MM.1S (cell line): ENCODE measurements around the gene EFNB1.

Source experiments
- DNase-seq: peaks from one replicate; pipeline ENCODE4 v3.0.0-alpha.2; 2015
- H2AFZ ChIP-seq: fragments of 300-600 bp; sonication (generic); 2 replicates; pipeline ENCODE4 v1.6.0; 2016; ENCODE audit warnings: antibody characterized with exemption, low read length
- H3F3A ChIP-seq: fragments of 300-600 bp; sonication (generic); 2 replicates; pipeline ENCODE4 v1.6.1; 2016; ENCODE audit warnings: mild to moderate bottlenecking, antibody characterized with exemption, low read length, moderate library complexity, mixed read lengths; ENCODE audit not compliant: insufficient read depth
- H3K27ac ChIP-seq: fragments of 300-600 bp; sonication (generic); 2 replicates; pipeline ENCODE4 v1.5.1; 2016; ENCODE audit warnings: mild to moderate bottlenecking, low read length
- H3K27me3 ChIP-seq: fragments of 300-600 bp; sonication (generic); replicated peaks from 2 replicates; pipeline ENCODE4 v1.6.0; 2016; ENCODE audit warnings: low read length; ENCODE audit not compliant: insufficient read depth
- H3K36me3 ChIP-seq: fragments of 300-600 bp; sonication (generic); replicated peaks from 2 replicates; pipeline ENCODE4 v1.6.1; 2016; ENCODE audit warnings: mild to moderate bottlenecking, low read length, mixed read lengths; ENCODE audit not compliant: insufficient read depth
- H3K4me1 ChIP-seq: fragments of 300-600 bp; sonication (generic); 2 replicates; pipeline ENCODE4 v1.6.1; 2016; ENCODE audit warnings: low read length, mixed read lengths
- H3K4me2 ChIP-seq: fragments of 300-600 bp; sonication (generic); 2 replicates; pipeline ENCODE4 v1.6.0; 2016; ENCODE audit warnings: low read depth, low read length
- H3K4me3 ChIP-seq: fragments of 300-600 bp; sonication (generic); 2 replicates; pipeline ENCODE4 v1.5.1; 2016; ENCODE audit warnings: low read length, mixed read lengths
- H3K79me2 ChIP-seq: fragments of 300-600 bp; sonication (generic); 2 replicates; pipeline ENCODE4 v1.6.1; 2016; ENCODE audit warnings: mixed run types, low read length, mixed read lengths
- H3K9ac ChIP-seq: fragments of 300-600 bp; sonication (generic); 2 replicates; pipeline ENCODE4 v1.6.1; 2016; ENCODE audit warnings: low read length, mixed read lengths
- H3K9me2 ChIP-seq: fragments of 300-600 bp; sonication (generic); replicated peaks from 2 replicates; pipeline ENCODE4 v1.6.1; 2016; ENCODE audit warnings: mild to moderate bottlenecking, low read length, mixed read lengths; ENCODE audit not compliant: insufficient read depth
- H3K9me3 ChIP-seq: fragments of 300-600 bp; sonication (generic); replicated peaks from 2 replicates; pipeline ENCODE4 v1.6.1; 2016; ENCODE audit warnings: mild to moderate bottlenecking, low read length, mixed read lengths; ENCODE audit not compliant: insufficient read depth
- H4K20me1 ChIP-seq: fragments of 300-600 bp; sonication (generic); 2 replicates; pipeline ENCODE4 v1.6.1; 2016; ENCODE audit warnings: mild to moderate bottlenecking, low read length, moderate library complexity, mixed read lengths; ENCODE audit not compliant: insufficient read depth
- CTCF ChIP-seq: fragments of 300-600 bp; sonication (generic); IDR thresholded peaks from 2 replicates; pipeline ENCODE4 v1.5.1; 2016; ENCODE audit warnings: antibody characterized with exemption, low read length, mixed read lengths
- EZH2 ChIP-seq: fragments of 300-600 bp; sonication (generic); optimal IDR thresholded peaks from 2 replicates; pipeline ENCODE3; 2017; ENCODE audit warnings: low read depth, mild to moderate bottlenecking, antibody characterized with exemption, low read length, mixed read lengths
- EZH2phosphoT487 ChIP-seq: fragments of 300-600 bp; sonication (generic); IDR thresholded peaks from 2 replicates; pipeline ENCODE4 v1.6.1; 2018; ENCODE audit warnings: antibody characterized with exemption, low read length

EFNB1 gene

GRCh38 chrX:68808686-68809357 lies 20.0 kb upstream of the EFNB1 start:
- TF ChIP-seq EZH2 (no peak), EZH2phosphoT487 (no peak), CTCF (no peak)
- Histone ChIP-seq H3K79me2 (no peaks in the 10 kb centered on the region), H3K4me2 (no peak overlapping the region), H2AFZ (no peak overlapping the region), H3K9ac (no peak overlapping the region), H3F3A (no peaks in the 10 kb centered on the region), H3K36me3 (no peaks in the 10 kb centered on the region), H3K9me2 (no peaks in the 10 kb centered on the region), H3K27me3 (no peaks in the 10 kb centered on the region), H4K20me1 (no peaks in the 10 kb centered on the region), H3K9me3 (no peaks in the 10 kb centered on the region), H3K4me1 (no peaks in the 10 kb centered on the region), H3K27ac (no peak overlapping the region), H3K4me3 (no peak overlapping the region)
- no peak for DNase-seq

GRCh38 chrX:68820476-68821110 lies 8.2 kb upstream of the EFNB1 start:
- Histone ChIP-seq H3K36me3 (no peaks in the 10 kb centered on the region), H3K4me1 (no peaks in the 10 kb centered on the region), H3K4me2 (no peak overlapping the region), H3K27me3 (no peaks in the 10 kb centered on the region), H3K79me2 (no peaks in the 10 kb centered on the region), H2AFZ (no peak overlapping the region), H4K20me1 (no peaks in the 10 kb centered on the region), H3K9me2 (no peaks in the 10 kb centered on the region), H3K27ac (no peak overlapping the region), H3K9ac (no peak overlapping the region), H3K9me3 (no peaks in the 10 kb centered on the region), H3K4me3 (no peak overlapping the region), H3F3A (no peaks in the 10 kb centered on the region)
- DNase-seq, result no peak
- TF ChIP-seq CTCF, result no peak
- no peak for TF ChIP-seq EZH2phosphoT487
- TF ChIP-seq EZH2, result no peak

- Histone ChIP-seq H3K4me2 (no peak overlapping the region), H3K27ac (no peak overlapping the region), H3K79me2 (no peaks in the 10 kb centered on the region), H3K9me2 (no peaks in the 10 kb centered on the region), H3K4me3 (no peak overlapping the region), H3K9ac (no peak overlapping the region), H2AFZ (no peak overlapping the region), H3K36me3 (no peaks in the 10 kb centered on the region), H3F3A (no peaks in the 10 kb centered on the region), H3K9me3 (no peaks in the 10 kb centered on the region), H3K27me3 (no peaks in the 10 kb centered on the region), H3K4me1 (no peaks in the 10 kb centered on the region), H4K20me1 (no peaks in the 10 kb centered on the region)
- no peak for TF ChIP-seq EZH2phosphoT487
- no peak for TF ChIP-seq CTCF
- TF ChIP-seq EZH2, result no peak
- no peak for DNase-seq
Measured at GRCh38 chrX:68821616-68822015, 7.2 kb upstream of the EFNB1 start.
